ENCODE measurements around the gene TAC3. TPM values are rescaled to one million over a fixed set of nuclear protein-coding genes. Genes with fewer than 3 reads are reported as not detected.
"Not testable (repeated sequence)": the region's sequence is repeated elsewhere in the genome, so short reads cannot be mapped to it uniquely, and the experiment has no call there.

TAC3 gene
- total RNA-seq, 3 donors from 2014 or later (not counting 1 experiment from before 2014, with no cell fraction given), result not detected

- Mint-ChIP-seq H3K4me1 (peaks cover 8 to 15% of the 10 kb centered on the region in 2 donors), H3K4me3 (peak overlapping the region; percentile 56), H3K9me3 (no peaks in the 10 kb centered on the region), H3K27ac (no peak overlapping the region), H3K27me3 (ENCODE audit: low read depth in 2 of 2) (peaks cover 3 to 12% of the 10 kb centered on the region in 2 donors), H3K36me3 (no peaks in the 10 kb centered on the region)
- H3K9me3 ChIP-seq (ENCODE audit: control insufficient read depth, insufficient read depth, low read length), result no peaks in the 10 kb centered on the region
- TF ChIP-seq, protein P1, sequence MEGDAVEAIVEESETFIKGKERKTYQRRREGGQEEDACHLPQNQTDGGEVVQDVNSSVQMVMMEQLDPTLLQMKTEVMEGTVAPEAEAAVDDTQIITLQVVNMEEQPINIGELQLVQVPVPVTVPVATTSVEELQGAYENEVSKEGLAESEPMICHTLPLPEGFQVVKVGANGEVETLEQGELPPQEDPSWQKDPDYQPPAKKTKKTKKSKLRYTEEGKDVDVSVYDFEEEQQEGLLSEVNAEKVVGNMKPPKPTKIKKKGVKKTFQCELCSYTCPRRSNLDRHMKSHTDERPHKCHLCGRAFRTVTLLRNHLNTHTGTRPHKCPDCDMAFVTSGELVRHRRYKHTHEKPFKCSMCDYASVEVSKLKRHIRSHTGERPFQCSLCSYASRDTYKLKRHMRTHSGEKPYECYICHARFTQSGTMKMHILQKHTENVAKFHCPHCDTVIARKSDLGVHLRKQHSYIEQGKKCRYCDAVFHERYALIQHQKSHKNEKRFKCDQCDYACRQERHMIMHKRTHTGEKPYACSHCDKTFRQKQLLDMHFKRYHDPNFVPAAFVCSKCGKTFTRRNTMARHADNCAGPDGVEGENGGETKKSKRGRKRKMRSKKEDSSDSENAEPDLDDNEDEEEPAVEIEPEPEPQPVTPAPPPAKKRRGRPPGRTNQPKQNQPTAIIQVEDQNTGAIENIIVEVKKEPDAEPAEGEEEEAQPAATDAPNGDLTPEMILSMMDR (IDR thresholded peaks at IDR 0.05), result peak; percentile 93
- WGBS (ENCODE audit: insufficient coverage), result 25% methylated on average over 11 of the region's 11 CpGs
- no peak overlapping the region for H3K27ac ChIP-seq (ENCODE audit: low read length)
- intact Hi-C loops (cut with micrococcal nuclease), result loop anchor here (1.0 to 5.0 kb wide), 2 partner anchors 230 to 475 kb away; no protein-coding TSS in a partner anchor
- H3K4me1 ChIP-seq (ENCODE audit: control insufficient read depth, insufficient read depth, low read length), result peaks cover 17% of the 10 kb centered on the region
- peak; percentile 67 to 85 for DNase-seq
- no peaks in the 10 kb centered on the region for H3K36me3 ChIP-seq (ENCODE audit: control insufficient read depth, insufficient read depth, low read length)
- no peaks in the 10 kb centered on the region for H3K27me3 ChIP-seq (ENCODE audit: control insufficient read depth, insufficient read depth, low read length)
- peak; percentile 82 to 91 (median 89) for ATAC-seq
- no peak overlapping the region for H3K4me3 ChIP-seq (ENCODE audit: low read length)
Measured at GRCh38 chr12:56987551-56988053, 28.7 kb downstream of the TAC3 start.

DNA sequence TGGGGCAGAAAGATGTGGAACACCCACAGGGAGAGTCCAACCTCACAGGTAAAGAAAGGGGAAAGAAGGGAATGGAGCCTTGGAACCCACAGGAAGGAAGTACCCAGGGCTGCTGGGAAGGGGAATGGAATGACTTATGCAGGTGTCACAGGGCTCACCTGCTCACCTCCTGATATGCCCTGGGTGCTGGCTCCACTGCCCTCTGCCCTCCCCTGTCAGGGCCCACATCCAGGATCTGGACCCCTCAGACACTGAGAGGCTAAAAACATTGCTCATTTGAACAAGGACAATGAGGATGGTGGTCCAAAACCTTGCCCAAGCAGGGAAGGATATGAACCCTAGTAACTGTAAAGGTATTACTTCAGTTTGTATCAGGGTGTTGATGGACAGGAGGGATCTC, 29.3 kb downstream of the TAC3 start:
- Mint-ChIP-seq H3K27ac (no peak overlapping the region), H3K4me3 (peak overlapping the region; percentile 56), H3K36me3 (no peaks in the 10 kb centered on the region), H3K9me3 (no peaks in the 10 kb centered on the region), H3K27me3 (ENCODE audit: low read depth in 2 of 2) (peaks cover 3 to 12% of the 10 kb centered on the region in 2 donors), H3K4me1 (peaks cover 8 to 15% of the 10 kb centered on the region in 2 donors)
- H3K27ac ChIP-seq (ENCODE audit: low read length), result no peak overlapping the region
- ATAC-seq (no peak), DNase-seq (no peak)
- TF ChIP-seq, protein P1 (IDR thresholded peaks at IDR 0.05), result no peak
- no peaks in the 10 kb centered on the region for H3K36me3 ChIP-seq (ENCODE audit: control insufficient read depth, insufficient read depth, low read length)
- H3K27me3 ChIP-seq (ENCODE audit: control insufficient read depth, insufficient read depth, low read length), result no peaks in the 10 kb centered on the region
- H3K9me3 ChIP-seq (ENCODE audit: control insufficient read depth, insufficient read depth, low read length), result no peaks in the 10 kb centered on the region
- H3K4me1 ChIP-seq (ENCODE audit: control insufficient read depth, insufficient read depth, low read length), result peaks cover 17% of the 10 kb centered on the region
- no peak overlapping the region for H3K4me3 ChIP-seq (ENCODE audit: low read length)
- intact Hi-C loops (cut with micrococcal nuclease), result loop anchor here (1.0 to 5.0 kb wide), 2 partner anchors 230 to 475 kb away; no protein-coding TSS in a partner anchor

DNA sequence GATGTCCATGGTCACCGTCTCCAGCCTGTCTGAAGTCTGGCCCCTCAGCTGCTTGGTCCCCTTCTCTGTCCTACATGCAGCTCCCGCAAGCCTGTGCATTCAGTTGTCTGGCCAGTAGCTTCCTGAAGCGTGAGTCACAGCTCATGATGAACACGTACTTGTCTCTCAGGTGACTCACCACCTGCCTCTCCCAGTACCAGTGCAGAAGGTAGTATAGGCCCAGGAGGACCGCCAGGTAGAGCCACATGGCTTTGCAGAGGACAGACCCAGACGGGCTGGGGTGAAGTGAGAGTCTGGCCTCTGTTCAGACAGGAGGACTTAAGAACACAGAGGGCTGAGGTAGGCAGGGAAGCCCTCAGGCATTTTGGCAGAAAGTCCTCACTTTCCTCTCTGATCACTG, 30.6 kb downstream of the TAC3 start:
- peaks cover 3 to 12% of the 10 kb centered on the region in 2 donors for H3K27me3 Mint-ChIP-seq (ENCODE audit: low read depth in 2 of 2)
- H3K4me3 ChIP-seq (ENCODE audit: low read length); H3K27ac Mint-ChIP-seq; DNase-seq; H3K36me3 ChIP-seq (ENCODE audit: control insufficient read depth, insufficient read depth, low read length); H3K27me3 ChIP-seq (ENCODE audit: control insufficient read depth, insufficient read depth, low read length); H3K27ac ChIP-seq (ENCODE audit: low read length); H3K4me1 ChIP-seq (ENCODE audit: control insufficient read depth, insufficient read depth, low read length); H3K9me3 ChIP-seq (ENCODE audit: control insufficient read depth, insufficient read depth, low read length); H3K4me3 Mint-ChIP-seq; ATAC-seq; H3K36me3 Mint-ChIP-seq; H3K9me3 Mint-ChIP-seq; H3K4me1 Mint-ChIP-seq: not testable (repeated sequence)
- WGBS (ENCODE audit: insufficient coverage), result 74% methylated on average over 4 of the region's 6 CpGs
- intact Hi-C loops (cut with micrococcal nuclease), result loop anchor here (5.0 kb wide), 1 partner anchor 473 kb away; no protein-coding TSS in a partner anchor

- no peaks in the 10 kb centered on the region for H3K9me3 Mint-ChIP-seq
- Histone ChIP-seq H3K4me3 (ENCODE audit: low read length) (no peak overlapping the region), H3K27me3 (ENCODE audit: control insufficient read depth, insufficient read depth, low read length) (no peaks in the 10 kb centered on the region), H3K36me3 (ENCODE audit: control insufficient read depth, insufficient read depth, low read length) (no peaks in the 10 kb centered on the region), H3K9me3 (ENCODE audit: control insufficient read depth, insufficient read depth, low read length) (no peaks in the 10 kb centered on the region), H3K4me1 (ENCODE audit: control insufficient read depth, insufficient read depth, low read length) (peaks cover 8% of the 10 kb centered on the region), H3K27ac (ENCODE audit: low read length) (no peak overlapping the region)
- intact Hi-C loops (cut with micrococcal nuclease), result no loop called here
- H3K36me3 Mint-ChIP-seq, result no peaks in the 10 kb centered on the region
- H3K4me1 Mint-ChIP-seq, result peaks cover 0 to 7% of the 10 kb centered on the region in 2 donors
- no peaks in the 10 kb centered on the region for H3K27me3 Mint-ChIP-seq (ENCODE audit: low read depth in 2 of 2)
- H3K27ac Mint-ChIP-seq, result no peak overlapping the region
- TF ChIP-seq, protein P1 (IDR thresholded peaks at IDR 0.05), result no peak
- DNase-seq, result no peak
- H3K4me3 Mint-ChIP-seq, result no peak overlapping the region
- WGBS (ENCODE audit: insufficient coverage), result 92% methylated on average over 4 of the region's 4 CpGs
- no peak for ATAC-seq
Measured at GRCh38 chr12:56983386-56983785, 32.9 kb downstream of the TAC3 start.

- H3K27ac ChIP-seq (ENCODE audit: low read length); H3K36me3 ChIP-seq (ENCODE audit: control insufficient read depth, insufficient read depth, low read length): not testable (repeated sequence)
Measured at GRCh38 chr12:56982578-56983236, 33.6 kb downstream of the TAC3 start.

More at GRCh38 chr12:56982578-56983236, 33.6 kb downstream of the TAC3 start:
- H3K9me3 ChIP-seq (ENCODE audit: control insufficient read depth, insufficient read depth, low read length); H3K4me3 ChIP-seq (ENCODE audit: low read length); H3K4me3 Mint-ChIP-seq; H3K4me1 Mint-ChIP-seq; H3K27me3 Mint-ChIP-seq (ENCODE audit: low read depth in 2 of 2); intact Hi-C loops (cut with micrococcal nuclease); ATAC-seq; H3K9me3 Mint-ChIP-seq; DNase-seq; H3K27me3 ChIP-seq (ENCODE audit: control insufficient read depth, insufficient read depth, low read length); H3K4me1 ChIP-seq (ENCODE audit: control insufficient read depth, insufficient read depth, low read length); H3K27ac Mint-ChIP-seq; H3K36me3 Mint-ChIP-seq: not testable (repeated sequence)
- WGBS (ENCODE audit: insufficient coverage), result 90% methylated on average over 3 of the region's 3 CpGs
